WTC11 (cell line): ENCODE results near the gene STK33. TPM values are rescaled to one million over a fixed set of nuclear protein-coding genes. Genes with fewer than 3 reads are reported as not detected.

Source experiments
- ATAC-seq: fragments of 200-7000 bp; cut with Tn5 transposase; 2 replicates; pipeline ENCODE4 v1.10.0; 2021; ENCODE audit warnings: mild to moderate bottlenecking, moderate library complexity
- CTCF ChIA-PET: fragments of 300-600 bp; sonication (Branson Sonifier 250); formaldehyde crosslinking; loops from one replicate; lab custom pipeline; 2021; ENCODE audit warnings: antibody characterized with exemption; lab: Charles Lee
- POLR2A ChIA-PET: fragments of 350-600 bp; sonication (Branson Sonifier 250); formaldehyde crosslinking; loops from one replicate; lab custom pipeline; 2021; ENCODE audit warnings: antibody characterized with exemption; lab: Charles Lee
- DNase-seq: peaks from one replicate; pipeline ENCODE4 v3.0.0; 2021; ENCODE audit warnings: low spot score
- H3K27ac Mint-ChIP-seq: 2 replicates; pipeline ENCODE4 v1.8.0; 2021; ENCODE audit warnings: mixed read lengths
- H3K27me3 Mint-ChIP-seq: 2 replicates; pipeline ENCODE4 v1.8.0; 2021; ENCODE audit warnings: low read depth, mild to moderate bottlenecking, moderate library complexity, mixed read lengths
- H3K36me3 Mint-ChIP-seq: 2 replicates; pipeline ENCODE4 v1.8.0; 2021; ENCODE audit warnings: mixed read lengths
- H3K4me1 Mint-ChIP-seq: 2 replicates; pipeline ENCODE4 v1.8.0; 2022; ENCODE audit warnings: mixed read lengths
- H3K4me3 Mint-ChIP-seq: 2 replicates; pipeline ENCODE4 v1.8.0; 2021; ENCODE audit warnings: mild to moderate bottlenecking, moderate library complexity, mixed read lengths
- H3K9me3 Mint-ChIP-seq: 2 replicates; pipeline ENCODE4 v1.8.0; 2021; ENCODE audit warnings: mixed read lengths
- AFF4 ChIP-seq: sonication (generic); formaldehyde crosslinking; IDR thresholded peaks from 2 replicates; pipeline ENCODE4 v1.8.1; 2023; ENCODE audit warnings: mild to moderate bottlenecking, missing genetic modification reagents, borderline replicate concordance
- ATF2 ChIP-seq: sonication (generic); formaldehyde crosslinking; IDR thresholded peaks from 2 replicates; pipeline ENCODE4 v1.8.1; 2022; ENCODE audit warnings: low read depth, missing genetic modification reagents, borderline replicate concordance
- ATF6 ChIP-seq: sonication (generic); formaldehyde crosslinking; IDR thresholded peaks from 2 replicates; pipeline ENCODE4 v1.8.1; 2023; ENCODE audit warnings: mild to moderate bottlenecking, missing genetic modification reagents
- CREB1 ChIP-seq: sonication (generic); formaldehyde crosslinking; IDR thresholded peaks from 2 replicates; pipeline ENCODE4 v1.8.0; 2023; ENCODE audit warnings: mild to moderate bottlenecking, missing genetic modification reagents
- GRHL2 ChIP-seq: fragments of 250-450 bp; sonication (Bioruptor Pico); IDR thresholded peaks from 2 replicates; pipeline ENCODE4 v1.8.0; 2022; ENCODE audit warnings: mild to moderate bottlenecking, moderate library complexity; ENCODE audit not compliant: insufficient replicate concordance, severe bottlenecking
- MLX ChIP-seq: sonication (generic); formaldehyde crosslinking; IDR thresholded peaks from 2 replicates; pipeline ENCODE4 v1.8.1; 2023; ENCODE audit warnings: mild to moderate bottlenecking, missing genetic modification reagents, moderate library complexity
- RELA ChIP-seq: sonication (generic); formaldehyde crosslinking; IDR thresholded peaks from 2 replicates; pipeline ENCODE4 v1.8.1; 2022; ENCODE audit warnings: missing genetic modification reagents, mild to moderate bottlenecking, borderline replicate concordance
- SP1 ChIP-seq: sonication (generic); formaldehyde crosslinking; conservative IDR thresholded peaks from 2 replicates; pipeline ENCODE4 v1.8.1; 2022; ENCODE audit warnings: missing genetic modification reagents
- TEAD1 ChIP-seq: sonication (generic); formaldehyde crosslinking; IDR thresholded peaks from 2 replicates; pipeline ENCODE4 v1.8.0; 2022; ENCODE audit warnings: mild to moderate bottlenecking, missing genetic modification reagents
- TEAD4 ChIP-seq: sonication (generic); formaldehyde crosslinking; IDR thresholded peaks from 2 replicates; pipeline ENCODE4 v1.8.0; 2022; ENCODE audit warnings: mild to moderate bottlenecking, missing genetic modification reagents
- USF1 ChIP-seq: sonication (generic); formaldehyde crosslinking; IDR thresholded peaks from 2 replicates; pipeline ENCODE4 v1.8.0; 2022; ENCODE audit warnings: mild to moderate bottlenecking, missing genetic modification reagents
- ZNF121 ChIP-seq: sonication (generic); formaldehyde crosslinking; IDR thresholded peaks from 2 replicates; pipeline ENCODE4 v1.8.0; 2023; ENCODE audit warnings: missing genetic modification reagents
- ZNF263 ChIP-seq: sonication (generic); formaldehyde crosslinking; IDR thresholded peaks from 2 replicates; pipeline ENCODE4 v1.8.1; 2022; ENCODE audit warnings: low read depth, mild to moderate bottlenecking, moderate library complexity, missing genetic modification reagents
- ZNF512 ChIP-seq: sonication (generic); formaldehyde crosslinking; IDR thresholded peaks from 2 replicates; pipeline ENCODE4 v1.8.1; 2022; ENCODE audit warnings: missing genetic modification reagents, borderline replicate concordance
- ZSCAN18 ChIP-seq: fragments of 250-450 bp; sonication (Bioruptor Pico); IDR thresholded peaks from 2 replicates; pipeline ENCODE4 v2.1.2; 2022; ENCODE audit warnings: mild to moderate bottlenecking, moderate library complexity
- total RNA-seq: library from RNA; stranded (reverse); gene quantifications from 3 replicates; pipeline ENCODE4 v1.2.3, GENCODE V29; 2021

STK33 gene
- total RNA-seq, 1 experiment from 2014 or later, result 13.3 TPM

- TF ChIP-seq ATF2 (no peak), USF1 (CRISPR knock-in tag) (no peak), ZNF263 (no peak), RELA (CRISPR knock-in tag) (no peak), SP1 (CRISPR knock-in tag) (no peak), TEAD4 (no peak)
These were observed 81.5 kb downstream of the STK33 start (continued) for GRCh38 chr11:8512547-8512946.

GRCh38 chr11:8503910-8504364 is 90.1 kb downstream of the STK33 start:
- Mint-ChIP-seq H3K36me3 (no peaks in the 10 kb centered on the region), H3K27ac (no peak overlapping the region), H3K27me3 (0 out of 2 replicates have a peak, but pooled peaks cover 3% of the 10 kb centered on the region), H3K4me3 (no peak overlapping the region), H3K9me3 (peaks cover 20% of the 10 kb centered on the region), H3K4me1 (no peaks in the 10 kb centered on the region)
- ChIA-PET CTCF (interaction anchor here (1.0 kb wide), 1 partner anchor 63 kb away, joined by 3 read pairs; no protein-coding TSS in a partner anchor), POLR2A (no interaction called here)
- ATAC-seq, result no peak
- no peak for TF ChIP-seq CREB1 (CRISPR knock-in tag)
- TF ChIP-seq GRHL2, result no peak
- TF ChIP-seq ATF6 (CRISPR knock-in tag), result no peak
- TF ChIP-seq ZNF263, result no peak
- TF ChIP-seq ZSCAN18 (CRISPR knock-in tag), result no peak
- TF ChIP-seq ZNF512 (CRISPR knock-in tag), result no peak
- TF ChIP-seq TEAD1 (CRISPR knock-in tag), result no peak
- TF ChIP-seq MLX (CRISPR knock-in tag), result no peak
- DNase-seq, result no peak

GRCh38 chr11:8501836-8502235 is 92.2 kb downstream of the STK33 start:
- ChIA-PET CTCF (interaction anchor here (0.6 kb wide), 1 partner anchor 109 kb away, joined by 3 read pairs; no protein-coding TSS in a partner anchor), POLR2A (no interaction called here)
- no peak for TF ChIP-seq ZNF121
- TF ChIP-seq AFF4 (CRISPR knock-in tag), result no peak
- no peak overlapping the region for H3K27ac Mint-ChIP-seq
- 0 out of 2 replicates have a peak, but pooled peaks cover 3% of the 10 kb centered on the region for H3K27me3 Mint-ChIP-seq
- H3K4me3 Mint-ChIP-seq, result no peak overlapping the region
- ATAC-seq, result no peak
- no peak for DNase-seq
- no peaks in the 10 kb centered on the region for H3K4me1 Mint-ChIP-seq
- peaks cover 37% of the 10 kb centered on the region for H3K9me3 Mint-ChIP-seq
- peaks cover 3% of the 10 kb centered on the region for H3K36me3 Mint-ChIP-seq
